K562 (cell line): ENCODE data around the gene SLC33A1. TPM values are rescaled to one million over a fixed set of nuclear protein-coding genes. Genes with fewer than 3 reads are reported as not detected.
A peak's percentile ranks its signal among the peaks of the same experiment; 100 is the strongest.

Source experiments
- AFF4 ChIP-seq: sonication (generic); formaldehyde crosslinking; IDR thresholded peaks from 2 replicates; pipeline ENCODE4 v1.8.0; 2023; ENCODE audit warnings: mild to moderate bottlenecking, missing genetic modification reagents
- ATF1 ChIP-seq, 2 experiments: fragments of 450-650 bp in 1 of 2; IDR thresholded peaks; 2 replicates each; pipeline ENCODE4 v1.6.1; 2016; ENCODE audit warnings: missing compliant biosample characterization in 1 of 2, missing genetic modification characterization in 1 of 2
- CHD7 ChIP-seq: fragments of 200-600 bp; sonication (generic); IDR thresholded peaks from one replicate; pipeline ENCODE4 v1.6.1; 2012; ENCODE audit warnings: mild to moderate bottlenecking, low read depth, low read length, inconsistent platforms
- CREB5 ChIP-seq: fragments of 250-450 bp; sonication (Bioruptor Pico); IDR thresholded peaks from 2 replicates; pipeline ENCODE4 v1.5.0; 2020; ENCODE audit warnings: mild to moderate bottlenecking
- MAFK ChIP-seq: IDR thresholded peaks from 2 replicates; pipeline ENCODE4 v1.6.1; 2011; ENCODE audit warnings: low read length, improper control_type of control experiment
- MAX ChIP-seq: sonication (generic); formaldehyde crosslinking; IDR thresholded peaks from 2 replicates; pipeline ENCODE4 v1.9.0; 2022; ENCODE audit warnings: mild to moderate bottlenecking, missing genetic modification reagents
- SIN3A ChIP-seq, 2 experiments: fragments of 150-350 bp in 1 of 2; IDR thresholded peaks; 2 replicates each; pipeline ENCODE4 v1.6.1; 2011 to 2016; ENCODE audit warnings: borderline replicate concordance in 2 of 2, low read depth in 2 of 2, low read length in 2 of 2, mild to moderate bottlenecking in 2 of 2, moderate library complexity in 2 of 2; ENCODE audit not compliant: control insufficient read depth in 1 of 2
- TGIF2 ChIP-seq: sonication (generic); formaldehyde crosslinking; IDR thresholded peaks from 2 replicates; pipeline ENCODE4 v1.8.1; 2022; ENCODE audit warnings: mild to moderate bottlenecking, missing genetic modification reagents, moderate library complexity
- ZKSCAN1 ChIP-seq: fragments of 150-350 bp; IDR thresholded peaks from 2 replicates; pipeline ENCODE4 v1.6.1; 2016; ENCODE audit warnings: low read depth, low read length
- ZNF184 ChIP-seq: sonication (generic); formaldehyde crosslinking; IDR thresholded peaks from 2 replicates; pipeline ENCODE4 v1.5.0; 2020; ENCODE audit warnings: missing genetic modification reagents
- ZNF24 ChIP-seq: fragments of 450-650 bp; IDR thresholded peaks from 2 replicates; pipeline ENCODE4 v1.6.1; 2016
- polyA plus RNA-seq, 8 experiments: library from polyadenylated mRNA; depleted of rRNA in 4 of 8; stranded (reverse) in 5 of 8; unstranded in 3 of 8; fragments of >200 nt; fragmentation: Nextera tagmentation in 2 of 8; fragmentation: Illumina TruSeq in 1 of 8; extraction: Ambion mirVana in 2 of 8; extraction: Trizol in 1 of 8; gene quantifications; 2 replicates each; pipeline versions ENCODE4 v1.2.1 to v1.2.3, GENCODE V29; 2011 to 2014; ENCODE audit warnings: inconsistent platforms in 1 of 8, missing spikeins in 1 of 8
- total RNA-seq, 7 experiments: library from RNA; depleted of rRNA in 6 of 7; stranded (reverse); fragments of >200 nt in 6 of 7; fragmentation: Illumina TruSeq in 2 of 7; extraction: Trizol in 2 of 7; gene quantifications; 2 replicates each; pipeline versions ENCODE4 v1.2.1 to v1.2.3, GENCODE V29; 2011 to 2021; ENCODE audit warnings: low replicate concordance in 1 of 7

SLC33A1 gene
- total and polyA plus RNA-seq, 9 of the 15 experiments (the other 6 are each of a cell fraction or from before 2014, with no cell fraction given), result 6.2 to 26.8 (median 19.6) TPM

- no peak for TF ChIP-seq CHD7
- TF ChIP-seq ZKSCAN1, result no peak
- no peak for TF ChIP-seq MAX (CRISPR knock-in tag)
- TF ChIP-seq TGIF2 (CRISPR knock-in tag), result no peak
- TF ChIP-seq ZNF24, result no peak
- TF ChIP-seq ATF1 (CRISPR knock-in tag; IDR thresholded peaks at IDR 0.05), result no peak
- TF ChIP-seq ATF1 (tag; IDR thresholded peaks at IDR 0.05), result peak; percentile 54; the same call in 1 of the 2 replicates
- no peak for TF ChIP-seq CREB5 (CRISPR knock-in tag)
- TF ChIP-seq MAFK, result peak; percentile 93
- no peak for TF ChIP-seq SIN3A (IDR thresholded peaks at IDR 0.05; ENCODE audit: borderline replicate concordance in 2 of 2, control insufficient read depth in 1 of 2, low read depth in 2 of 2, low read length in 2 of 2)
- no peak for TF ChIP-seq AFF4
- no peak for TF ChIP-seq ZNF184 (CRISPR knock-in tag)
Observed at GRCh38 chr3:155890671-155891190, 36.5 kb upstream of the SLC33A1 start (continued).
